Stomach smooth muscle (tissue), 2 donors: ENCODE data around the gene ST8SIA2.

ENCODE experiments used
- H3K27ac ChIP-seq: one replicate; pipeline ENCODE4 v1.7.0; 2013; ENCODE audit warnings: mild to moderate bottlenecking, low read length, inconsistent platforms
- H3K27me3 ChIP-seq, 2 donors: one replicate each; pipeline ENCODE4 v1.7.0; 2013; ENCODE audit warnings: low read length in 2 of 2; ENCODE audit not compliant: insufficient read depth in 2 of 2, control insufficient read depth in 1 of 2
- H3K36me3 ChIP-seq, 2 donors: one replicate each; pipeline ENCODE4 v1.7.0; 2013; ENCODE audit warnings: low read length in 2 of 2; ENCODE audit not compliant: control insufficient read depth in 2 of 2, insufficient read depth in 2 of 2
- H3K4me1 ChIP-seq: one replicate; pipeline ENCODE4 v1.7.0; 2013; ENCODE audit warnings: low read length; ENCODE audit not compliant: control insufficient read depth, insufficient read depth
- H3K4me3 ChIP-seq, 2 donors: one replicate each; pipeline ENCODE4 v1.7.0; 2013; ENCODE audit warnings: low read length in 2 of 2
- H3K9ac ChIP-seq, 2 donors: one replicate each; pipeline ENCODE4 v1.7.0; 2013; ENCODE audit warnings: low read length in 2 of 2, mild to moderate bottlenecking in 1 of 2
- H3K9me3 ChIP-seq, 2 donors: one replicate each; pipeline ENCODE4 v1.7.0; 2013; ENCODE audit warnings: low read length in 2 of 2; ENCODE audit not compliant: control insufficient read depth in 2 of 2
- donor health status: healthy.
- donor health status: Pancreatic carcinoma.

ST8SIA2 gene, protein sequence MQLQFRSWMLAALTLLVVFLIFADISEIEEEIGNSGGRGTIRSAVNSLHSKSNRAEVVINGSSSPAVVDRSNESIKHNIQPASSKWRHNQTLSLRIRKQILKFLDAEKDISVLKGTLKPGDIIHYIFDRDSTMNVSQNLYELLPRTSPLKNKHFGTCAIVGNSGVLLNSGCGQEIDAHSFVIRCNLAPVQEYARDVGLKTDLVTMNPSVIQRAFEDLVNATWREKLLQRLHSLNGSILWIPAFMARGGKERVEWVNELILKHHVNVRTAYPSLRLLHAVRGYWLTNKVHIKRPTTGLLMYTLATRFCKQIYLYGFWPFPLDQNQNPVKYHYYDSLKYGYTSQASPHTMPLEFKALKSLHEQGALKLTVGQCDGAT

DNA sequence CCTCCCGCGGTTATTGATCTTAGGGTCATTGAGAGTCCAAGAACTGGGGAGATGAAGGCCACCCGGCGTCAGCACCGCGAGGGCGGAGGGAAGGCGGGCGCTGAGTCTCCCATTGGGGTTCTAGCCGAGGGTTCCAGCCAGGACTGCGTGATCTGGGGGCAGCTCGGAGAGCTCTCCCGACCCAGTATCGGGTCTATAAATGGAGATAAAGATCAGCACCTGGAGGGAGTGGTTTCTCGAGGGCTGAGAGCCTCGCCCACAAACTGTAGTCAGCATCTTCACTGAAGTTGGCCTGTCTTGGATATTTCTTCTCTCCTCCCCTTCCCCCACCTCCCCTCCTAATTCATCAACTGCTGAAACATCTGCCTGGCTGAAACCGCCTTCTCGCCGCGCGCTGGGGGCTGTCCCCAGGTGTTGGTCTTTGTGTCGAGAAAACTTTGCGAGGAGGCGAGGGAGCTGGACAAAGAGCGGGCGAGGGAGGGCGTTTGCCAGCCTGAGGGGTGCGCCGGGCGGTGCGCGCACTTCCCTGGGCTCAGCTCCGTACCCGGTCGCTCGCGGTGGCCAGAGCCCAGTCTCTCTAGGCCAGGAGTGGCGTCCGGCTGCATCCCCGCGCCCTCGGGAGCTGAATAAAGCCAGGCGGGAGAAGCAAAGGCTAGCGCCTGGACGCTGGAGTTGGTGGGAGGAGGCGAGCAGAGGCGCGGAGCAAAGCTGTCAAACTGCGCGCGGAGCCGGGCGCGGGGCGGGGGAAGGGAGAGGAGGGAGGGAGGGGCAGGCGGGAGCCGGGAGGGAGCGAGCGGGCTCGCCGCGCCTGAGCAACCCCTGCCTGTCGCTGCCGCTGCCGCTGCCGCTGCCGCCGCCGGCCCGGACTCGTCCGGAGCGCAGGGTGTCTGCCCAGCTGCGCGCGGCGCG, at the start of gene ST8SIA2:
Gene ST8SIA2 (plus strand): TSS at position 811 of the 909 bp plus-strand sequence. CDS start 184 bp downstream, outside the sequence.
- H3K36me3 ChIP-seq = no peaks in the 10 kb centered on the region
- peaks cover 43 to 50% of the 10 kb centered on the region in 2 donors for H3K27me3 ChIP-seq
- no peaks in the 10 kb centered on the region for H3K9me3 ChIP-seq
- peaks cover 18% of the 10 kb centered on the region for H3K4me1 ChIP-seq
- H3K4me3 ChIP-seq = peak within 1 kb of the TSS in 1 of 2 donors; percentile 69
- no peak within 1 kb of the TSS for H3K9ac ChIP-seq
- H3K27ac ChIP-seq = no peak within 1 kb of the TSS

DNA sequence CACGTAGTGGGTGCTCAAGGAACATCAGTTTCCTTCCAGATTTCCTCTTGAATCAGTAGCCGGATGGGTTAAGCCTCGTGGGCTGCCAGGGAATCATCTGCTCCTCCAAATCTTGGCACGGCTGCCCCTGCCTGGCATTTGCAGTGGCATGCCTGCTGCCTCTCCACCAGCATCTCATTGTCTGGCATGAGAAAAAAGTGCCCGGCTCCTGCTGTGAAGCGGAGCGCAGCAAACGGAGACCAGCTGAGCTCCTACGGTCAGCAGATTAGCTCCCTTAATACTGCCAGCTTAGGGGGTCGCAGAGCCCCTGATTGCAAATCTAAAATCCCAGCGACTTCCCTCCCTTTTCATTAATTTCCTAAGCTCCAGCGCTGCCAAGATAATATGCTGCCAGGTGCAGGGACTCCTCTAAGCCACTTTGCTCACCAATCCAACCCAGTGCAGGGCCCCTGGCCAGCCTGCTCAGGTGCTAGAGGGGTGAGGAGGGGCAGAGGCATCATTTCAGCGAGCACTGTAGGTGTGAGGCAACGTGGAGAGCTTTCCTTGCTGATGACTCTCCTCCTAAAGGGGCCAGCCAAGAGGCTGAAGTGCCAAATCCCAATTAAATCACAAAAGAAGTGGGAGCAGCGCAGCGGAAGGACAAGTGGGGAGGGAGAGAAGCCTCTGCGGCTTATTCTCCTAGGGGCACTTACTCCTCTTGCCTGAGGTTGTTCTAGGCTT, 49.6 kb upstream of the ST8SIA2 start:
- Histone ChIP-seq H3K27me3 (peaks cover 3 to 18% of the 10 kb centered on the region in 2 donors), H3K4me3 (no peak overlapping the region), H3K36me3 (no peaks in the 10 kb centered on the region), H3K9ac (no peak overlapping the region), H3K4me1 (no peaks in the 10 kb centered on the region), H3K27ac (no peak overlapping the region), H3K9me3 (no peaks in the 10 kb centered on the region)

DNA sequence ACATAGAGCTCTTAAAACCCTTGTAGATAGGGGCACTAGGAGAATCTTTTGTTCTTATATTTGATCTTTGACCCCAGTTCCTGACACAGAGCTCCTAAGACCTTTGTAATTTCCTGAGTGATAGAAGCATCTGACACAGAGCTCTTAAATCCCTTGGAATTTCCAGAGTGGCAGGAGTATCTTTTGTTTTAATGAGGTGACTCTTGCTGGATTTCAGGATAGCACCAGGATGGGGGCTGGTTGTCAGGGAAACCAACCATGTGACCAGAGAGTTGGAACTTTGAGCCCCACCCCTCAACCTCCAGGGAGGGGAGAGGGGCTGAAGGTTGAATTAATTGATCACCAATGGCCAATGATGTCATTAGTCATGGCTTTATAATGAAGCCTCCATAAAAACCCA, 47.6 kb upstream of the ST8SIA2 start:
- Histone ChIP-seq H3K27me3 (peaks cover 3 to 16% of the 10 kb centered on the region in 2 donors), H3K9me3 (no peaks in the 10 kb centered on the region), H3K4me3 (no peak overlapping the region), H3K4me1 (no peaks in the 10 kb centered on the region), H3K9ac (no peak overlapping the region), H3K27ac (no peak overlapping the region), H3K36me3 (no peaks in the 10 kb centered on the region)

DNA sequence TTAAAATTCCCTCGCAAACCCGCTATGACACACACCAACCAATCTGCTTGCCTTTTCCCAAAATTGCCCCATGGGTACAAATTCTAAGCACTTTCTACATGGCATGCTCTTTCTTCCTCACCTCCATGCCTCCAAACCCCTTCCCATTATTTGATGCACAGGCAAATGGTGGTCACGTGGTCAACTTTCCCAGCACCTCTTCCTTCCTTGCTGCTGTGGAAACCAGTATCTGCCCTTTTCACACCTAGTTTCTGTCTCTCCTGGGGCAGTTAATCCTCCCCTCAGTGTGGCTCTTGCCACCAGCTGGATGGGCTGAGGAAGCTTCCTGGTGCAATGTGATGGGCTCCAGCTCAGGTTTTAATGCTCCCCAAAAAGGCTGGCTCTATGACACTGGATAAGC, 38.4 kb upstream of the ST8SIA2 start:
- H3K36me3 ChIP-seq = no peaks in the 10 kb centered on the region
- H3K4me1 ChIP-seq = no peaks in the 10 kb centered on the region
- no peaks in the 10 kb centered on the region for H3K9me3 ChIP-seq
- no peak overlapping the region for H3K4me3 ChIP-seq
- no peak overlapping the region for H3K9ac ChIP-seq
- H3K27me3 ChIP-seq = no peaks in the 10 kb centered on the region
- H3K27ac ChIP-seq = no peak overlapping the region

DNA sequence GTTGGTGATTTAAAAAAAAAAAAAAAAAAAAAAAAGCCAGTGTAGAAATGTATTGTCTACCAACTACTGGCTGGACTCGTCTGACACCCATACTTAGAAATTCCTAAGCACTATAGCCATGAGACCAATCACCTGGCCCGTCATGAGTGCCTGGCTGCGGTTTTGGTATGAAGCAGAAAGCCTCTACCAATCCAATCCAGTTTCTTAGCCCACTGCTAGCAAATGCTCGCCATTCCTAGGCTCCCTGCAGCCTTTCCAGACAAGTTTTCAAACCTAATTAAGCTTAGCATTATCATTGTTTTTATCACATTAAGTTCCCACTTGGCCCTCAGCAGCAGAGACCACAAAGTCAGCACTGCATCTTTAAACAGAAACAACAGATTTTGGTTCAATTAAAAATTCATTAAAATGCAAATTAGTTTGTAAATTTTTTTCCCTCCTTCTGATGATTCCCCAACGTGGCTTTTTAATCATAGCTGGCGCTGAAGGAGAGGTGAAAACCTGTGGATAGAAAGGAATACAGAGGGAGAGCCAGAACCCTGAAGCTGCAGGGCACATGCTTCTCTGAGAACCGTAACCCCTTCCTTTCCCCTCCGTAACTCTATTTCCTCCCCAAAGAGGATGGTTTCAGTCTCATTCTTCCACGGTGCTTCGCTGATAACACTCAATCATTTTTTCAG, 32.2 kb upstream of the ST8SIA2 start:
- Histone ChIP-seq H3K9ac (no peak overlapping the region), H3K9me3 (no peaks in the 10 kb centered on the region), H3K4me3 (no peak overlapping the region), H3K27ac (no peak overlapping the region), H3K27me3 (no peaks in the 10 kb centered on the region), H3K4me1 (no peaks in the 10 kb centered on the region), H3K36me3 (no peaks in the 10 kb centered on the region)

DNA sequence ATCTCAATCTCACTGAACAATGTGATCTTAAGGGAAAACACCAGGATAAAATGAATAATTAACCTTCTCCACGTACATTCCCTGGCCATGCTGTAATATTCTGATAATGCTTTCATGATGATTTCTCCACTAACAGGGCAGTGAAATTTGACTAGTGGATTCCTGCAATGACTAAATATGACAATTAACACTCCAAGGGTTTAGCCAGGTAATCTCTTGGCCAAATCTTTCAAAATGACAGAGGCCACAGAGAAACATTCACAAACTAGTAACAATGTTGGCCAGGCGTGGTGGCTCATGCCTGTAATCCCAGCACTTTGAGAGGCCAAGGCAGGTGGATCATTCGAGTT, 31.7 kb upstream of the ST8SIA2 start:
- H3K27me3 ChIP-seq = no peaks in the 10 kb centered on the region
- H3K9me3 ChIP-seq = no peaks in the 10 kb centered on the region
- H3K27ac ChIP-seq = no peak overlapping the region
- H3K9ac ChIP-seq = no peak overlapping the region
- no peak overlapping the region for H3K4me3 ChIP-seq
- H3K36me3 ChIP-seq = no peaks in the 10 kb centered on the region
- no peaks in the 10 kb centered on the region for H3K4me1 ChIP-seq

DNA sequence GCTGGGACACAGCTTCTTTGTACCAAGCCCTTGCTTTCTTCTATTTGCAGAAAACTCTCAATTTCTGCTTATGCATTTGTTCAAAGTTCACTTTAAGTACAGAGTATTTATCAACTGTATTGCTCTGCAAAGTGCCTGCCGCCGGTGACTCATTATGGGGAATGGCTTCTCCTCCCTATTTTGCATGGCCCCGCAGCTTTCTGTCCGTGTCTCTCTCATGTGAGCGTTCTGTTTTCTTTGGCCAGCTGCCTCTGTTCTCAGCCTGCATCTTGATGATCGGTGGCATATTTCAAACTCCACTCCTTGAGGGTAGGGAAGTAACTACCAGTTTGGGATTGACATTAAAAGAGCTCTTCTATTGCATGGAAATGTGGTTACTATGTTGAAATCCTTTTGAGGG, 28.6 kb upstream of the ST8SIA2 start:
- Histone ChIP-seq H3K27ac (no peak overlapping the region), H3K36me3 (no peaks in the 10 kb centered on the region), H3K9ac (no peak overlapping the region), H3K27me3 (no peaks in the 10 kb centered on the region), H3K4me3 (no peak overlapping the region), H3K4me1 (no peaks in the 10 kb centered on the region), H3K9me3 (peaks cover 0 to 3% of the 10 kb centered on the region in 2 donors)

DNA sequence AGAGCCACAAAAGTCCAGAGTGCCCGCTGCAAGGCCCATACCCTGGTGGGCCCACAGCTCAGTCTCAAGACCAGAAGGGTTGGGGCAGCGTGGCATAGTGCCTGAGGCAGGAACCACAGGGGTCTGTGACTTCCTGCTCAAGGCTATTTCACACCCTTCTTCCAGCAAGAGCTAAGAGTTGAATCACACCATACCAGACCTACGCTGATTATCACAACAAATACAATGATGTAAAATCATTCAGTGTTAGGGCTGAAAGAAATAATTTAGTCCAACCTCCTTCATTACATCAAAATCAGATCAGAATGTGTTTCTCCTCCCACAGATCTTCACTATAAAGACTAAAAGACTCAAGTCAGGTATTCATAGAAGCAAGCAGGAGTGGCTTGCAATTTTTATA, 27.8 kb upstream of the ST8SIA2 start:
- Histone ChIP-seq H3K9me3 (peaks cover 0 to 3% of the 10 kb centered on the region in 2 donors), H3K27ac (no peak overlapping the region), H3K4me3 (no peak overlapping the region), H3K9ac (no peak overlapping the region), H3K36me3 (no peaks in the 10 kb centered on the region), H3K4me1 (no peaks in the 10 kb centered on the region), H3K27me3 (no peaks in the 10 kb centered on the region)

DNA sequence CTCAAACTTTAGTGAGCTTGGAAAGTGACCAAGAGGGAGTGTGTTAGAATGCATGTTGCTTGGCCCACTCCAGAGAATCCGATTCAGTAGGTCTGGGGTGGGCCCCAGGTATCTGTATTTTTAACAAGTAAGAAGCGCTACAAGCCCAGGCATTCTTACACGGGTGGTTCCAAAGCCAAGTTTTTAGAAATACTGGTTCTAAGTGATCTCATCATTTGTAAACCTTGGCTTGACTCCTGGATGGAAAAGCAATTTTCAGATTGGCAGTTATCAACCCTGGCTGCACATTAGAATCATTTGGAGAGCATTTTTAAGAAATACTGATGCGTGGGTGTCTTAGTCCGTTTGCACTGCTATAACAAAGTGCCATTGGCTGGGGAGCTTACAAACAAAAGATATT, 27.3 kb upstream of the ST8SIA2 start:
- H3K9me3 ChIP-seq = peaks cover 0 to 3% of the 10 kb centered on the region in 2 donors
- H3K36me3 ChIP-seq = no peaks in the 10 kb centered on the region
- H3K27me3 ChIP-seq = no peaks in the 10 kb centered on the region
- no peak overlapping the region for H3K9ac ChIP-seq
- no peak overlapping the region for H3K4me3 ChIP-seq
- no peaks in the 10 kb centered on the region for H3K4me1 ChIP-seq
- no peak overlapping the region for H3K27ac ChIP-seq

DNA sequence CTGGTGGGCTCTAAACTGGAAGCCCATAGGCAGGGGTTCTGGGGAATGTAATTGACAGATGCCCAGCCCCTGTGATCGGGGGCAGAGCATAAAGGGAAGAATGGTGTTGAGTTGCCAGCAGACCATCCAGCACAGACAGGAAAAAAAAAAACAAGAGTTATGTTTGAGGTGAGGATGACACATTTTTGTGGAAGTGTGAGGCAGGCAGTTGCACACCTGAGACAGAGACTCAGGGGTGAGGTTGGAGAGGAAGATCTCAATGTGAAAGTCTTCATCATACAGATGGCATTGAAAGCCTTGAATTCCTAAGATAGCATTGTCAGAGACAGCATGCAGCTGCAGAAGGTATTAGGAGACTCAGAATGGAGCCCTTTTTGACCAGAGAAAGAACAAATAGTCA, 18.6 kb upstream of the ST8SIA2 start:
- Histone ChIP-seq H3K9me3 (peaks cover 2 to 3% of the 10 kb centered on the region in 2 donors), H3K36me3 (no peaks in the 10 kb centered on the region), H3K27me3 (peaks cover 6 to 9% of the 10 kb centered on the region in 2 donors), H3K4me1 (no peaks in the 10 kb centered on the region), H3K27ac (no peak overlapping the region), H3K4me3 (no peak overlapping the region), H3K9ac (no peak overlapping the region)
